ENCODE measurements around the gene RAD51B. TPM values are rescaled to one million over a fixed set of nuclear protein-coding genes. Genes with fewer than 3 reads are reported as not detected.

The RAD51B gene
- total and polyA plus RNA-seq, 2 of the 13 experiments (the other 11 are each of a cell fraction or from before 2014, with no cell fraction given) = 7.0 to 9.5 TPM

GRCh38 chr14:68368850-68369249, 549.3 kb downstream of the RAD51B start (continued):
- TF ChIP-seq ZNF770 (CRISPR knock-in tag; IDR thresholded peaks at IDR 0.05) (no peak), HES4 (CRISPR knock-in tag; IDR thresholded peaks at IDR 0.05; ENCODE audit: borderline replicate concordance) (no peak), TSC22D2 (CRISPR knock-in tag; IDR thresholded peaks at IDR 0.05; ENCODE audit: borderline replicate concordance) (no peak), ZSCAN21 (CRISPR knock-in tag; IDR thresholded peaks at IDR 0.05; ENCODE audit: borderline replicate concordance) (no peak), HNRNPLL (IDR thresholded peaks at IDR 0.05; ENCODE audit: low read depth, low read length, poor library complexity, severe bottlenecking) (no peak), KMT2B (CRISPR knock-in tag; IDR thresholded peaks at IDR 0.05) (no peak), SP140L (CRISPR knock-in tag; IDR thresholded peaks at IDR 0.05; ENCODE audit: borderline replicate concordance) (no peak), SMAD9 (CRISPR knock-in tag; IDR thresholded peaks at IDR 0.05) (no peak), E2F1 (CRISPR knock-in tag; IDR thresholded peaks at IDR 0.05) (no peak), PRPF4 (IDR thresholded peaks at IDR 0.05; ENCODE audit: low read depth, low read length, poor library complexity, severe bottlenecking) (no peak), ATF7-NPFF (CRISPR knock-in tag; IDR thresholded peaks at IDR 0.05; ENCODE audit: low read depth) (no peak), CREB1 (IDR thresholded peaks at IDR 0.05) (no peak), CREB1 (CRISPR knock-in tag; IDR thresholded peaks at IDR 0.05) (no peak), PTBP1 (IDR thresholded peaks at IDR 0.05; ENCODE audit: low read depth, low read length, poor library complexity, severe bottlenecking) (no peak), ZNF709 (CRISPR knock-in tag; IDR thresholded peaks at IDR 0.05) (no peak), SMYD3 (CRISPR knock-in tag; IDR thresholded peaks at IDR 0.05) (no peak), ZNF138 (CRISPR knock-in tag; IDR thresholded peaks at IDR 0.05; ENCODE audit: low read depth) (no peak)
- TF ChIP-seq, protein P1, sequence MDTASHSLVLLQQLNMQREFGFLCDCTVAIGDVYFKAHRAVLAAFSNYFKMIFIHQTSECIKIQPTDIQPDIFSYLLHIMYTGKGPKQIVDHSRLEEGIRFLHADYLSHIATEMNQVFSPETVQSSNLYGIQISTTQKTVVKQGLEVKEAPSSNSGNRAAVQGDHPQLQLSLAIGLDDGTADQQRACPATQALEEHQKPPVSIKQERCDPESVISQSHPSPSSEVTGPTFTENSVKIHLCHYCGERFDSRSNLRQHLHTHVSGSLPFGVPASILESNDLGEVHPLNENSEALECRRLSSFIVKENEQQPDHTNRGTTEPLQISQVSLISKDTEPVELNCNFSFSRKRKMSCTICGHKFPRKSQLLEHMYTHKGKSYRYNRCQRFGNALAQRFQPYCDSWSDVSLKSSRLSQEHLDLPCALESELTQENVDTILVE (CRISPR knock-in tag; IDR thresholded peaks at IDR 0.05) = no peak

Data from HepG2 (cell line).